MCF 10A (cell line): ENCODE data around the gene TMEM260. TPM values are rescaled to one million over a fixed set of nuclear protein-coding genes. Genes with fewer than 3 reads are reported as not detected.

Experiments
- BruUV-seq: library from RNA; stranded (reverse); fragments of 400-500 nt; replicated peaks from 2 replicates; lab custom pipeline; 2021; lab: Mats Ljungman, UMichigan
- CTCF ChIA-PET: fragments of 300-600 bp; sonication (Branson Sonifier 250); formaldehyde crosslinking; extraction: SDS; loops from one replicate; lab custom pipeline; 2021; ENCODE audit warnings: antibody characterized with exemption, inconsistent platforms; lab: Yijun Ruan, JAX
- POLR2A ChIA-PET: fragments of 300-600, 350-650 bp; sonication (Branson Sonifier 250); formaldehyde crosslinking; extraction: SDS; loops from one replicate; lab custom pipeline; 2020; ENCODE audit warnings: antibody characterized with exemption, inconsistent platforms; lab: Yijun Ruan, JAX
- DNase-seq: peaks from one replicate; pipeline ENCODE4 v3.0.0-alpha.2; 2018; ENCODE audit not compliant: unreplicated experiment
- H3K27ac Mint-ChIP-seq: one replicate; pipeline ENCODE4 v1.8.0; 2022; ENCODE audit warnings: mild to moderate bottlenecking, low read depth, mixed read lengths; ENCODE audit not compliant: unreplicated experiment
- H3K27me3 Mint-ChIP-seq: one replicate; pipeline ENCODE4 v1.8.0; 2022; ENCODE audit warnings: mixed read lengths; ENCODE audit not compliant: insufficient read depth, unreplicated experiment
- H3K36me3 Mint-ChIP-seq: one replicate; pipeline ENCODE4 v1.8.0; 2022; ENCODE audit warnings: mild to moderate bottlenecking, moderate library complexity, mixed read lengths; ENCODE audit not compliant: insufficient read depth, unreplicated experiment
- H3K4me1 Mint-ChIP-seq: one replicate; pipeline ENCODE4 v1.8.0; 2022; ENCODE audit warnings: mixed read lengths; ENCODE audit not compliant: insufficient read depth, unreplicated experiment
- H3K4me3 Mint-ChIP-seq: one replicate; pipeline ENCODE4 v1.8.0; 2022; ENCODE audit warnings: mild to moderate bottlenecking, moderate library complexity, mixed read lengths; ENCODE audit not compliant: unreplicated experiment
- H3K9me3 Mint-ChIP-seq: one replicate; pipeline ENCODE4 v1.8.0; 2022; ENCODE audit warnings: mixed read lengths; ENCODE audit not compliant: unreplicated experiment
- CTCF ChIP-seq: fragments of 200-600 bp; IDR thresholded peaks from one replicate; pipeline ENCODE4 v1.8.0; 2022; ENCODE audit warnings: antibody characterized with exemption, mild to moderate bottlenecking; ENCODE audit not compliant: unreplicated experiment
- intact Hi-C: fragments of 100-400 bp; cut with micrococcal nuclease; formaldehyde crosslinking; loops from 2 replicates; pipeline ENCODE4 v1.14.1; 2022
- total RNA-seq: library from RNA; stranded (reverse); gene quantifications from 2 replicates; pipeline ENCODE4 v1.2.3, GENCODE V29; 2022

TMEM260 gene
- total RNA-seq, 1 experiment from 2014 or later: 20.8 TPM

- CTCF ChIA-PET: interaction anchor here (0.6 kb wide), 1 partner anchor 22 kb away, joined by 3 read pairs; no protein-coding TSS in a partner anchor
Observed at GRCh38 chr14:56543436-56543835, 36.2 kb upstream of the TMEM260 start.

GRCh38 chr14:56549721-56550120, 29.9 kb upstream of the TMEM260 start:
- CTCF ChIA-PET: interaction anchor here (0.6 kb wide), 1 partner anchor 59 kb away, joined by 3 read pairs; no protein-coding TSS in a partner anchor
- H3K27ac Mint-ChIP-seq: no peak overlapping the region
- no peak for DNase-seq
- H3K36me3 Mint-ChIP-seq: no peaks in the 10 kb centered on the region
- no peak for TF ChIP-seq CTCF
- no peaks in the 10 kb centered on the region for H3K4me1 Mint-ChIP-seq
- no peaks in the 10 kb centered on the region for H3K27me3 Mint-ChIP-seq
- H3K9me3 Mint-ChIP-seq: no peaks in the 10 kb centered on the region
- no TSS peak for BruUV-seq
- H3K4me3 Mint-ChIP-seq: no peak overlapping the region
- intact Hi-C loops: loop anchor here (5.0 to 10.0 kb wide), 2 partner anchors 57 to 515 kb away; no protein-coding TSS in a partner anchor
- POLR2A ChIA-PET: no interaction called here

More at GRCh38 chr14:56543436-56543835, 36.2 kb upstream of the TMEM260 start:
- H3K9me3 Mint-ChIP-seq: no peaks in the 10 kb centered on the region
- no TSS peak for BruUV-seq
- no peaks in the 10 kb centered on the region for H3K36me3 Mint-ChIP-seq
- no peaks in the 10 kb centered on the region for H3K4me1 Mint-ChIP-seq
- H3K27ac Mint-ChIP-seq: no peak overlapping the region
- intact Hi-C loops: no loop called here
- no peaks in the 10 kb centered on the region for H3K27me3 Mint-ChIP-seq
- TF ChIP-seq CTCF: no peak
- no peak overlapping the region for H3K4me3 Mint-ChIP-seq
- POLR2A ChIA-PET: no interaction called here
- DNase-seq: no peak

GRCh38 chr14:56552615-56553014, 27.0 kb upstream of the TMEM260 start:
- no TSS peak for BruUV-seq
- DNase-seq: no peak
- Mint-ChIP-seq H3K27ac (no peak overlapping the region), H3K4me1 (no peaks in the 10 kb centered on the region), H3K4me3 (no peak overlapping the region), H3K9me3 (no peaks in the 10 kb centered on the region), H3K36me3 (no peaks in the 10 kb centered on the region), H3K27me3 (no peaks in the 10 kb centered on the region)
- ChIA-PET POLR2A (no interaction called here), CTCF (interaction anchor here (0.5 to 3.6 kb wide), 4 partner anchors 62 to 177 kb away, joined by 3 to 26 read pairs (median 4); no protein-coding TSS in a partner anchor)
- no peak for TF ChIP-seq CTCF
- intact Hi-C loops: loop anchor here (5.0 to 10.0 kb wide), 2 partner anchors 60 to 512 kb away; no protein-coding TSS in a partner anchor

GRCh38 chr14:56554301-56554700, 25.3 kb upstream of the TMEM260 start:
- POLR2A ChIA-PET: no interaction called here
- H3K4me1 Mint-ChIP-seq: no peaks in the 10 kb centered on the region
- H3K27me3 Mint-ChIP-seq: no peaks in the 10 kb centered on the region
- no peak for DNase-seq
- TF ChIP-seq CTCF: no peak
- no peaks in the 10 kb centered on the region for H3K36me3 Mint-ChIP-seq
- H3K4me3 Mint-ChIP-seq: no peak overlapping the region
- no peaks in the 10 kb centered on the region for H3K9me3 Mint-ChIP-seq
- H3K27ac Mint-ChIP-seq: no peak overlapping the region
- CTCF ChIA-PET: interaction anchor here (0.6 to 3.6 kb wide), 2 partner anchors 20 to 64 kb away, joined by 3 to 26 read pairs; no protein-coding TSS in a partner anchor
- intact Hi-C loops: loop anchor here (5.0 to 10.0 kb wide), 2 partner anchors 62 to 510 kb away; no protein-coding TSS in a partner anchor
- no TSS peak for BruUV-seq
